Sigmoid colon (tissue), 7 donors: ENCODE measurements around the gene ABHD14A. TPM values are rescaled to one million over a fixed set of nuclear protein-coding genes. Genes with fewer than 3 reads are reported as not detected.

Experiments used
- DNase-seq: peaks from one replicate; pipeline ENCODE4 v3.0.0-alpha.2; 2019
- H3K27ac ChIP-seq, 4 donors: fragments of 200-600 bp; sonication (generic); one replicate each; pipeline ENCODE4 v1.5.1; 2016 to 2019; ENCODE audit warnings: mild to moderate bottlenecking in 1 of 4
- H3K27me3 ChIP-seq, 3 donors: fragments of 200-600 bp; sonication (generic); one replicate each; pipeline ENCODE4 v1.5.1; 2019; ENCODE audit warnings: mild to moderate bottlenecking in 1 of 3
- H3K36me3 ChIP-seq, 4 donors: fragments of 200-600 bp; sonication (generic); one replicate each; pipeline ENCODE4 v1.5.1; 2016 to 2019
- H3K4me1 ChIP-seq, 4 donors: fragments of 200-600 bp; sonication (generic); one replicate each; pipeline ENCODE4 v1.5.1; 2017 to 2019
- H3K4me3 ChIP-seq, 4 donors: fragments of 200-600 bp; sonication (generic); one replicate each; pipeline ENCODE4 v1.5.1; 2017 to 2019; ENCODE audit warnings: mild to moderate bottlenecking in 2 of 4, moderate library complexity in 1 of 4
- H3K9me3 ChIP-seq, 4 donors: fragments of 200-600 bp in 3 of 4; sonication (generic) in 3 of 4; one replicate each; pipeline versions ENCODE4 v1.5.1 to v1.6.1; 2013 to 2019
- EP300 ChIP-seq, 4 donors: sonication (generic); formaldehyde crosslinking; IDR thresholded peaks; one replicate each; pipeline ENCODE4 v1.6.1; 2017; ENCODE audit warnings: antibody characterized with exemption in 4 of 4
- POLR2A ChIP-seq, 2 donors: fragments of 450-650 bp; IDR thresholded peaks; one replicate each; pipeline ENCODE4 v1.6.1; 2016; ENCODE audit warnings: antibody characterized with exemption in 2 of 2, mild to moderate bottlenecking in 2 of 2, moderate library complexity in 2 of 2
- POLR2AphosphoS5 ChIP-seq, 4 donors: sonication (generic); formaldehyde crosslinking; IDR thresholded peaks; one replicate each; pipeline ENCODE4 v1.6.1; 2017; ENCODE audit warnings: antibody characterized with exemption in 4 of 4
- WGBS, 2 donors: extraction: QIAGEN DNeasy Blood & Tissue Kit; methylation state at CpG; one replicate each; pipeline ENCODE4 v1.1.7; 2013; 5-methylcytosine and 5-hydroxymethylcytosine counted together
- intact Hi-C: fragments of 100-400 bp; cut with DNase I; formaldehyde crosslinking; loops from one replicate; pipeline ENCODE4 v1.15.1; 2023
- polyA plus RNA-seq, 3 donors: library from polyadenylated mRNA; stranded (reverse); fragments of 200-250 nt; gene quantifications; one replicate each; pipeline ENCODE4 v1.2.3, GENCODE V29; 2013
- total RNA-seq, 4 donors: library from RNA; depleted of rRNA; stranded (reverse); fragments of >200 nt; gene quantifications; one replicate each; pipeline ENCODE4 v1.1.0, GENCODE V29; 2016
- TF ChIP-seq, protein P1 (sequence below), 4 experiments: fragments of 450-650 bp in 3 of 4; fragments of 200-600 bp in 1 of 4; IDR thresholded peaks; one replicate each; pipeline ENCODE4 v1.5.1; 2016 to 2019; ENCODE audit warnings: antibody characterized with exemption in 4 of 4, mild to moderate bottlenecking in 3 of 4, moderate library complexity in 2 of 4
- donor health status: healthy with polysubstance abuse.
- donor health status: Bipolar disorder and iron deficiency.
- donor health status: healthy.

The ABHD14A gene
- total and polyA plus RNA-seq, 7 donors, result 3.2 to 35.3 (median 16.3) TPM

DNA sequence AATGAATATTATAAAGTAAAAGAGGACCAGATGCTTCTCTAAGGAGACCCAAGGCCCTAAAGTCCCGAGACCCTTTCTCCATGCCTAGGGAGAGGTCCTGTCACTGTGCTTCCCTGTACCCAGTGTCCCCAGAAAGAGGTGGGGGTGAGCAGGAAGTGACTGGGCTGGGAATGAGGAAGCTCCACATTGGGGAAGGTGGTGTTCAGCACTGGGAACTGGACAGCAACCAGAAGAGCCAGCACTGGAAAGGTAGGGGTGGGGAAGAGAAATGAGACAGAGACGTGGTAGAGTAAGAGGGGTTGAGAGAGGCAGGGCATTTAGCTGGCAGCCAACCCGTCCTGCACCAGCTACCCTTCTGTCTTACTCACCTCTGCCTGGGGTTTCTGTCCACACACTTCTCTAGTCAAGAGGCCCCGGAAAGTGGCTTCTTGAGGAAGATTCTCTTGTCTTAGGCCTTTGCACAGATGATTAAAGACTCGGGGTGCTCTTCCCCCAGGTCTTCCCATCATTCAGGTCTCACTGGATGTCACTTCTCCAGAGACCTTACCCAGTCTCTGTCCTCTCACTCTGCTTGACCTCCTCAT, 45.4 kb upstream of the ABHD14A start:
- no peak for DNase-seq
- Histone ChIP-seq H3K9me3 (no peaks in the 10 kb centered on the region), H3K27me3 (no peaks in the 10 kb centered on the region), H3K4me1 (no peaks in the 10 kb centered on the region), H3K4me3 (no peak overlapping the region), H3K27ac (no peak overlapping the region), H3K36me3 (peaks cover 9 to 21% (median 17%) of the 10 kb centered on the region in 4 donors)
- WGBS, 2 donors, result 74 to 78% methylated on average over 5 of the region's 5 CpGs
- intact Hi-C loops, result no loop called here
- TF ChIP-seq EP300 (IDR thresholded peaks at IDR 0.05), result no peak
- TF ChIP-seq, protein P1, sequence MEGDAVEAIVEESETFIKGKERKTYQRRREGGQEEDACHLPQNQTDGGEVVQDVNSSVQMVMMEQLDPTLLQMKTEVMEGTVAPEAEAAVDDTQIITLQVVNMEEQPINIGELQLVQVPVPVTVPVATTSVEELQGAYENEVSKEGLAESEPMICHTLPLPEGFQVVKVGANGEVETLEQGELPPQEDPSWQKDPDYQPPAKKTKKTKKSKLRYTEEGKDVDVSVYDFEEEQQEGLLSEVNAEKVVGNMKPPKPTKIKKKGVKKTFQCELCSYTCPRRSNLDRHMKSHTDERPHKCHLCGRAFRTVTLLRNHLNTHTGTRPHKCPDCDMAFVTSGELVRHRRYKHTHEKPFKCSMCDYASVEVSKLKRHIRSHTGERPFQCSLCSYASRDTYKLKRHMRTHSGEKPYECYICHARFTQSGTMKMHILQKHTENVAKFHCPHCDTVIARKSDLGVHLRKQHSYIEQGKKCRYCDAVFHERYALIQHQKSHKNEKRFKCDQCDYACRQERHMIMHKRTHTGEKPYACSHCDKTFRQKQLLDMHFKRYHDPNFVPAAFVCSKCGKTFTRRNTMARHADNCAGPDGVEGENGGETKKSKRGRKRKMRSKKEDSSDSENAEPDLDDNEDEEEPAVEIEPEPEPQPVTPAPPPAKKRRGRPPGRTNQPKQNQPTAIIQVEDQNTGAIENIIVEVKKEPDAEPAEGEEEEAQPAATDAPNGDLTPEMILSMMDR (IDR thresholded peaks at IDR 0.05), result no peak
- no peak for TF ChIP-seq POLR2A (IDR thresholded peaks at IDR 0.05)
- TF ChIP-seq POLR2AphosphoS5 (IDR thresholded peaks at IDR 0.05), result no peak

DNA sequence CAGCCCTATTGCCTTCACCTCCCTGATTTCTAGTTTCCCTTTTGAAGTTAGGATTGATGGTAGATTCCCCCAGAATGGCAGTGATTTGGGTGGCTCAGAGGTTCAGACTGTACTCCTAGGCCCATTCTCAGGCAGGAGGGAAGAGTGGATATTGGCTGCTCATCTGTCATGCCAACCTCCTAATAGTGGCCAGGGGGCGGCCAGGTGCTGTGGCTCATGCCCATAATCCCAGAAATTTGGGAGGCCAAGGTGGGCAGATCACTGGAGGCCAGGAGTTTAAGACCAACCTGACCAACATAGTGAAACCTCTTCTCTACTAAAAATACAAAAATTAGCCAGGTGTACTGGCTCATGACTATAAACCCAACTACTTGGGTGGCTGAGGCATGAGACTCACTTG, 44.4 kb upstream of the ABHD14A start:
- no peak overlapping the region for H3K4me3 ChIP-seq
- H3K27ac ChIP-seq, result no peak overlapping the region
- H3K36me3 ChIP-seq, result peaks cover 17 to 31% (median 24%) of the 10 kb centered on the region in 4 donors
- no peak for DNase-seq
- intact Hi-C loops, result no loop called here
- no peaks in the 10 kb centered on the region for H3K9me3 ChIP-seq
- H3K4me1 ChIP-seq, result no peaks in the 10 kb centered on the region
- WGBS, 2 donors, result 96 to 100% methylated on average over 1 of the region's 1 CpG
- H3K27me3 ChIP-seq, result no peaks in the 10 kb centered on the region
- TF ChIP-seq POLR2A (IDR thresholded peaks at IDR 0.05) (no peak), EP300 (IDR thresholded peaks at IDR 0.05) (no peak), POLR2AphosphoS5 (IDR thresholded peaks at IDR 0.05) (no peak)
- TF ChIP-seq, protein P1 (IDR thresholded peaks at IDR 0.05), result no peak

DNA sequence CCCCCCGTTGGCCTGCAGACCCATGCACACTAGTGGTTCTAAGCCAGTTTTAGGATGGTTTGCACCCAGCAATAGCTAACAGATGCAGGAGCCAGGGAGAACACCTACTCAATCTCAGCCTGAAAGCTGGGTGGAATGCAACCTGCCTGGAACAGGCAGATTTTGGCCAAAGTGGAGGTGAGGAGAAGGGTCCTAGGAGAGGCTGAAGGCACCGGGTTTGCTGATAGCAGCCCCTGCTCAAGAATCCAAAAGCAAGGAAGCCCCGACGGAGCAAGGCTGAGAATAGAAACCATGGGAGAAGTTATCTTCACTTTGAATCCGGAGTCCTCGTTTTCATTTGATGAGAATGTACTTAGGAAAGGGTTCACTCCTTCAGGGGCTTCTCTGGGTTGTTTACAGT, 43.1 kb upstream of the ABHD14A start:
- TF ChIP-seq, protein P1 (IDR thresholded peaks at IDR 0.05), result no peak
- TF ChIP-seq POLR2AphosphoS5 (IDR thresholded peaks at IDR 0.05) (no peak), EP300 (IDR thresholded peaks at IDR 0.05) (no peak), POLR2A (IDR thresholded peaks at IDR 0.05) (no peak)
- Histone ChIP-seq H3K9me3 (no peaks in the 10 kb centered on the region), H3K27me3 (no peaks in the 10 kb centered on the region), H3K4me1 (no peaks in the 10 kb centered on the region), H3K27ac (no peak overlapping the region), H3K4me3 (no peak overlapping the region), H3K36me3 (peaks cover 18 to 44% (median 36%) of the 10 kb centered on the region in 4 donors)
- peak; percentile 46 for DNase-seq
- intact Hi-C loops, result no loop called here
- WGBS, 2 donors, result 94 to 95% methylated on average over 6 of the region's 6 CpGs

DNA sequence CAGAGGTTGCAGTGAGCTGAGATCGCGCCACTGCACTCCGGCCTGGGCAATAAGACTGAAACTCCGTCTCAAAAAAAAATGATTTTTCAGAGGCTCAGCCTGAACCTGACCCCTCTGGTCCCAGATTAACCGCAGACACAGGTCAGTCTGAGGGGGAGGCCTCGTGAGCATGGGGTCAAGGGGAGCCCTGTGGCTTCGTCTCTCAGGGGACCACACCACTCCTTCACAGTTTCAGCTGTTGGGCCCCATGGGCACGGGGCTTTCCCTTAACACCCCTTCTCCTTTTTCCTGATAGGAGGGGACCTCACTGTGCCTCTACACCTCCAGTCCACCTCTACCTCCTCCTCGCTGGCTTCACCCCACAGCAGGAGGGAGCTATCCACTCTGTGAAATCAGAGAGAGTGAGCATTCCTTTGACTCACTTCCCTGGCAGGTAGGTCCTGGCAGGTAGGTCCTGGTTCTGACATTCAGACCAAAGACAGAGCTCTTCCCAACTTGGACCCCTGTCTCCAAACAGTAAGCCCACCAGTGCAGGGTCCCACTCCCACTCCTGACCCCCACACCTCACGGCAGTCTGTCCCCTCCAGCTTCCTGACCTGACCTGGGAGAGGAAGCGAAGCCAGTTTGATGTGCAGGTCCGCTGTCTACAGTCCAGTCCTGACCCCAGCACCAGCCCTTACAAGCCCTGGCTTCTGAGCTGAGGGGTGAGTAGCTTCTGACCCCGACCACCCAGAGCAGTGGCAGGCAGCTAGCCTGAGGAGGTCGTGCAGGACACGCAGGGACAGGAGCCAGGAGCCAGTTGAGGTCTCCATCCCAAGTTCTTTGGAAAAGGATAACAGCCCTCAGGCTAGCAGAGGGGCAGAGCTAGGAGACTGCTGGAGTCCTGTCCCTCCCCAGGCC, 42.1 kb upstream of the ABHD14A start:
- H3K27me3 ChIP-seq, result no peaks in the 10 kb centered on the region
- H3K4me3 ChIP-seq, result no peak overlapping the region
- peaks cover 28 to 53% (median 43%) of the 10 kb centered on the region in 4 donors for H3K36me3 ChIP-seq
- H3K27ac ChIP-seq, result no peak overlapping the region
- H3K4me1 ChIP-seq, result no peaks in the 10 kb centered on the region
- peak; percentile 51 for DNase-seq
- TF ChIP-seq EP300 (IDR thresholded peaks at IDR 0.05) (no peak), POLR2AphosphoS5 (IDR thresholded peaks at IDR 0.05) (no peak), POLR2A (IDR thresholded peaks at IDR 0.05) (no peak)
- TF ChIP-seq, protein P1 (IDR thresholded peaks at IDR 0.05), result no peak
- H3K9me3 ChIP-seq, result no peaks in the 10 kb centered on the region
- 92 to 94% methylated on average over 15 of the region's 15 CpGs for WGBS, 2 donors
- intact Hi-C loops, result no loop called here
